ENCODE measurements around the gene ANTKMT. TPM values are rescaled to one million over a fixed set of nuclear protein-coding genes. Genes with fewer than 3 reads are reported as not detected.
A peak's percentile ranks its signal among the peaks of the same experiment; 100 is the strongest.

Gene ANTKMT
- total RNA-seq, 1 donor from 2014 or later: 24.1 TPM

DNA sequence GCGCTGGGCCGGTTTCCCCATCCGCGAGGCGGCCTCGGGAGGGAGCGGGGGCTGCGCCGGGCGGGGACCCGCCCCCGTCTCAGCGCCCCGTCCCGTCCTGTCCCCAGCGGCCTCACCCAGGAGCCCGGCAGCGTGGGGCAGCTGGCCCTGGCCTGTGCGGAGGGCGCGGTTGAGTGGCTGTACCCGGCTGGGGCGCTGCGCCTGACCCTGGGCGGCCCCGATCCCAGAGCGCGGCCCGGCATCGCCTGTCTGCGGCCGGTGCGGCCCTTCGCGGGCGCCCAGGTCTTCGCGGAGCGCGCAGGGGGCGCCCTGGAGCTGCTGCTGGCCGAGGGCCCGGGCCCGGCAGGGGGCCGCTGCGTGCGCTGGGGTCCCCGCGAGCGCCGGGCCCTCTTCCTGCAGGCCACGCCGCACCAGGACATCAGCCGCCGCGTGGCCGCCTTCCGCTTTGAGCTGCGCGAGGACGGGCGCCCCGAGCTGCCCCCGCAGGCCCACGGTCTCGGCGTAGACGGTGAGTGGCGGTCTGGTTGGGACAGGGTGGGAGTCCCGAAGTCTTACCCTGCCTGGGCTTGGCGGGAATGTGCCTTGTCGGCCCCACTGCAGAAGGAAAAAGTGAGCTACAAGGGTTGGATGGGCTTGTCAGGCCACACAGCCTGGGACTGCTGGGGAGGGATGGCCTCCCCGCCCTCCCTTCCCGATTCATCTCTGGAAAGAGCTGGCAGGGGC is 5.3 kb upstream of the ANTKMT start:
- no peak for ATAC-seq

DNA sequence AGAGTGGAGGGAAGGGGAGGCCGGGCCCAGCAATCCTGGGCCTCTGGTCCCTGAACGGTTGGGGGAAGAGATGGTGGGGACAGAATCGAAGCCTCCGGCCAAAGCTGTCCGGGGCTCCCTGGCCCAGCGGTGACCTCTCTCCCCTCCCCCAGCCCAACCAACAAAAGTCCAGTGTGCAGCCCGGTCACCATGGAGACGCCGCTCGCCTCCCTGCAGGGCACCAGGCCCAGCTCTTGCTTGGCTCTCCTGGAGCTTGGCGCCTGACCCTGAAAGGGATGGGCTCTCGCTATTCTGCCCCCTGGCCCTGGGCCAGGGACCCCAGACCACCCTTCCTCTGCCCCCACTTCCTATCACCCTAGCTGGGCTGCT is 4.8 kb upstream of the ANTKMT start:
- no peak for ATAC-seq

DNA sequence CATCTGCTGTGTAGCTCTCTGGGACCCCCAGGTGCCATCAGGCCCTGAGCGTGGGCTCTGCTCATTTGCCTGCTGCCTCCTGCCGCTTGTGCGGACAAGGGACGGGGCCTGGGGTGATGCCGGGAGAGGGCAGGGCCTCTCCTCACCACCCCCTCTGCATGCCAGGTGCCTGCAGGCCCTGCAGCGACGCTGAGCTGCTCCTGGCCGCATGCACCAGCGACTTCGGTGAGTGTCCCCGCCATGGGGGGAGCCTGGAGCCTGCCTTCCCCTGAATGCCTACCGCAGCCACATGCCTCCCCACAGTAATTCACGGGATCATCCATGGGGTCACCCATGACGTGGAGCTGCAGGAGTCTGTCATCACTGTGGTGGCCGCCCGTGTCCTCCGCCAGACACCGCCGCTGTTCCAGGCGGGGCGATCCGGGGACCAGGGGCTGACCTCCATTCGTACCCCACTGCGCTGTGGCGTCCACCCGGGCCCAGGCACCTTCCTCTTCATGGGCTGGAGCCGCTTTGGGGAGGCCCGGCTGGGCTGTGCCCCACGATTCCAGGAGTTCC is 4.1 kb upstream of the ANTKMT start:
- ATAC-seq: no peak

GRCh38 chr16:717450-718245 is 3.3 kb upstream of the ANTKMT start:
- no peak for ATAC-seq

DNA sequence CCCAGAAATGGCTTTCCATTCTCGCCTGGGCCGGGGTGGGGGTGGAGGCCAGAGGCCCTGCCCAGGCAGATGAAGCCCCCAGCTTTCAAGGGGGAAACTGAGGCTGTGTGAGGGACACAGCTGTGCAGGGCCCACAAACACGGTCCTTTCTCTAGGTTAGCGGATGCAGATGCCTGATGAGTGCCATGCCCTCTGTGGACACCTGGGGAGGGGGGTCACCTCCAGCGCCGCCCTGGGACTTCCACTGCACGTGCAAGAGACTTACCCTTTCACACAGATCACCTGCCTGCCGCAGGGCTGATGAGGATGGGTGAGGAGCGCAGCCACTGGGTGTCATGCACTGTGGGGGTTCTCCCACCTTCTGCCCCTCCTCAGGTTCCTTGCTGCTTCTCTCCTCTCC is 2.6 kb upstream of the ANTKMT start:
- ATAC-seq: no peak

- ATAC-seq: no peak
These were observed 2.0 kb upstream of the ANTKMT start for GRCh38 chr16:718922-719321.

DNA sequence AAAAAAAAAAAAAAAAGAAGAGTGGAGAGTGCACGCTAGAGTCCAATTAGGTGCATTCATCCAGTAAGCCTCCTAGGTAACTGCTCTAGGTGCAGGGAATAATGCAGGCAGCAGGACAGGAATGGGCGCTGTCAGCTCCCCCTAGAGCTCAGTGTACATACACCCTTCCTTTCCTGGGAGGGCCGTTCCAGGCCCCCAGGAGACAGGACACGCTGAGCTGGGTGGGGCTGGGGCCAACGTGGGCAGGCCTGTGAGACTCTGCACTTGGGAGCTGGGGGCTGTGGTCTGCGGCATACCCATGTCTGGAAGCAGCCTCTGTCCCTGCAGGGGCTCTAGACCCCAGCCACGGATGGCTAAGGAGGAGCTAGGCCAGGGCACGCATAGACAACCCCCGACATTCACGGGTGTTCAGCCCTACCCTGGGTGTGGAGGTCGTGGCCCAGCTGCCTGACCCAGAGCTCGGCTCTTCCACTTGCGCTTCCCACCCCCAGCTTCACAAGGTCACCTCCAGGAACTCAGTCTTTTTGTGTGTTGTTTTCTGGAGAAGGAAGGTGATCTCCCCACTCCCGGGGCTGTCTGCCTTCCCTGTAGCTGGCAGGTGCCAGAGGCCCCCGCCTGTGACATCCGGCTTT is 1.0 kb upstream of the ANTKMT start:
- ATAC-seq: no peak

DNA sequence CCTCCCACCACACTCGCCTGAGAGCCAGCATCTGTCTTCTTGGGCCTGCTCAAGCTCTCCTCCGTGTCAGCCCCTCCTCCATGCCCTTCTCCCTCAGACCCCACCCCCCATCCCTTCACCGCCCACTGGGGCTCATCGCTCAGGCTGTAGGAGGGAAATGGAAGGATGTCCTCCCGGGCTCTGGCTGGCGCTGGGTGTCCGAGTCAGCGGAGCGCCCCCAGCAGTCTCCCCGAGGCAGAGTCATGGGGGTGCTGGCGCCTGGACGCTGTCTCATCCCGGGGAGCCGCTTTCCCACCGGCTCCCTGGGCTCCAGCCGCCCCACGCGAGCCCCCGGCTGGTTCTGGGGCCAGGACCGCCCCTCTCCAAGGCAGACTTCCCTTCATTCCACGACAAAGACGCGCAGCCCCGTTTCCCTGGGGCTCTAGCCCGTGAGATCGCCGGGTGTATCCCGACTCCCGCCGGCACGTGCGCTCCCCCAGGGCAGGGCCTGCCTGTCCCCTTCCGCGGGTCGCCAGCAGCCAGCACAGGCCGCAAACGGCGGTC is 428 bp upstream of the ANTKMT start:
- ATAC-seq: peak; percentile 1

DNA sequence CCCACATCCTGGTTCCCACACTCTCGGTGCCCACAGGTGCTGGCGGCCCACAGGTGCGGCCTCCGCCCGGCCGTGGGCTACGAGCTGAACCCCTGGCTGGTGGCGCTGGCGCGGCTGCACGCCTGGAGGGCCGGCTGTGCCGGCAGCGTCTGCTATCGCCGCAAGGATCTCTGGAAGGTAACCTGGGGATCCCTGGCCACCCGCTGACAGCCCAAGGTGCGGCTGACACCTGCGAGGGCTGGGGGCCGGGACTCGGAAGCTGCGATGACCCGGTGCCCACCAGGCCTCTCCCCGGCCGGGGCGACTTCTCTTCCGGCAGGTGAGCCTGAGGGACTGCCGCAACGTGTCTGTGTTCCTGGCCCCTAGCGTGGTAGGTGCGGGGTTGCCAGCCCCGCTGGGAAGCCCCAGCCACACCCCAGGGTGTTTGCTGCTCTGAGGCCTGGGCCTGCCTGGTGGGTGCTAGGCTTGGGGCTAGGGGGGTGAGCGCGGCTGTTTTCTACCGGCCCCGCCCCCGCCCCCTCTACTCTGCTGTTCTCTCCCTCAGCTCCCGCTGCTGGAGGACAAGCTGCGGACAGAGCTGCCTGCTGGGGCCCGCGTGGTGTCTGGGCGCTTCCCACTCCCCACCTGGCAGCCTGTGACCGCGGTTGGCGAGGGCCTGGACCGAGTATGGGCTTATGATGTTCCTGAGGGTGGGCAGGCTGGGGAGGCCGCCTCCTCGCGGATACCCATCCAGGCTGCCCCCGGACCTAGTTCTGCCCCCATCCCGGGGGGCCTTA is 1.0 kb downstream of the ANTKMT start:
- no peak for ATAC-seq

DNA sequence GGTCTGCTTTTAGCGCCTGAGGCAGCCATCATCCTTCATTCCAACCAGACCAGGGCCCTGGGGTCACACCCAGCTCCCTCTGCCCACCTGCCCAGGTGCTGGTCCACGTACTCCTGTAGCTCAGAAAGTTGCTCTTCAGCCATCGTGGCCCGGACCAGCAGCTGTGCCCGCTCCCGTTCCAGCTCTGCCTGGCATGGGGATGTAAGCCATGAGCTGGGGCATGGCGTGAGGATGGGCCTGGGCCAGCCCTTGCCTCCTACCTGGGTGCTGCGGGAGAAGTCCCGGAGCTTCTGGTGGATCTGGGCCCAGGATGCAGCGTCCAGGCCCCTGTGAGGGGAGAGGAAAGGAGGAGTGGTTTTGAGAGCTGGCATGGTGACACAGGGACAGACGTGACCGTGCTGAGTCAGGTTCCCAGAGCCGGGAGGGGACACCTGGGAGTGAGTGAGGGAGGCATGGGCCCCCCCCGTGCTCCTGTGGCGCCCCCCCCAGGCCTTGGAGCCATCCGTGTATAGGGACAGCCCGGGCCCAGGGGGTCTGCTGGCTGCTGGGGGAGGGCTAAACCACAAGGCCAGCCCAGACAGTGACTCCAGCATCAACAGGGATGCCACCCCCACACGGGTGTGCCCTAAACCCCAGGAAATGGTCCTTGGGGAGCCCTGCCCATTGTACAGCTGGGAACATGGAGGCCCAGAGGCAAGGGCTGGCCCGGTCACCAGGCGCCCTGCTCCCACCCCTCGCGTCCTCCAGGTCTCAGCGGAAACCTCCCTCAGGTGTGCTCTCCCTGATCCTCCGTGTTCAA is 2.1 kb downstream of the ANTKMT start:
- no peak for ATAC-seq

- ATAC-seq: no peak
These were observed 2.7 kb downstream of the ANTKMT start for GRCh38 chr16:723695-724094.

GRCh38 chr16:724188-725040 is 3.5 kb downstream of the ANTKMT start:
- no peak for ATAC-seq

DNA sequence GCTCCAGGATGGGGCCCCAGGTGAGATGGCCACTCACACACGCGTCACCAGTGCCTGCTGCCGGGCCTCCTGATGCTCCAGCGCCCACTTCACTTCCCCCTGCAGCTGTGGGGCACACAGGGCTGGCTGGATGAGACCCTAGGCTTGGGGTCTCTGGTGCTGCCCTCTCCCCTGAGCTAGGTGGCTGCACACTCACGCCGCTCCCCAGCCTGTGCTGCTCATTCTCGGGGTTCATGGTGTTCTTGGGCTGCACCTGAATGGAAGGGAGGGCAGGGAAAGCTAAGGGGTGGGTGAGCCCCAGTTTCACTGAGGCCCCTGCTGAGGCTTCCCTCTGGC is 4.1 kb downstream of the ANTKMT start:
- no peak for ATAC-seq

GRCh38 chr16:725463-726187 is 4.7 kb downstream of the ANTKMT start:
- ATAC-seq: no peak

DNA sequence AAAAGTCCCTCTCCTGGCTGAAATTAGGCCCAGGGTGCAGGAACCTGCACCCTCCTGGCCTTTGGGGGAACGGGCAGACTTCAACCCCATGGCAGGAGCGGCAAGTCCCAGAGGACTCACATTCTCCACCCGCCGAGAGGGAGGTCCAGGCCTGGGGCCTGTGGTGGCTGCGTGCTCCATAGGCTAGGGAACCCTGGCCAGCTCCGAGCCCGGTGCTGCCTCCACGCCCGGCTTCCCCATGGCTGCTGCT is 5.2 kb downstream of the ANTKMT start:
- ATAC-seq: no peak

DNA sequence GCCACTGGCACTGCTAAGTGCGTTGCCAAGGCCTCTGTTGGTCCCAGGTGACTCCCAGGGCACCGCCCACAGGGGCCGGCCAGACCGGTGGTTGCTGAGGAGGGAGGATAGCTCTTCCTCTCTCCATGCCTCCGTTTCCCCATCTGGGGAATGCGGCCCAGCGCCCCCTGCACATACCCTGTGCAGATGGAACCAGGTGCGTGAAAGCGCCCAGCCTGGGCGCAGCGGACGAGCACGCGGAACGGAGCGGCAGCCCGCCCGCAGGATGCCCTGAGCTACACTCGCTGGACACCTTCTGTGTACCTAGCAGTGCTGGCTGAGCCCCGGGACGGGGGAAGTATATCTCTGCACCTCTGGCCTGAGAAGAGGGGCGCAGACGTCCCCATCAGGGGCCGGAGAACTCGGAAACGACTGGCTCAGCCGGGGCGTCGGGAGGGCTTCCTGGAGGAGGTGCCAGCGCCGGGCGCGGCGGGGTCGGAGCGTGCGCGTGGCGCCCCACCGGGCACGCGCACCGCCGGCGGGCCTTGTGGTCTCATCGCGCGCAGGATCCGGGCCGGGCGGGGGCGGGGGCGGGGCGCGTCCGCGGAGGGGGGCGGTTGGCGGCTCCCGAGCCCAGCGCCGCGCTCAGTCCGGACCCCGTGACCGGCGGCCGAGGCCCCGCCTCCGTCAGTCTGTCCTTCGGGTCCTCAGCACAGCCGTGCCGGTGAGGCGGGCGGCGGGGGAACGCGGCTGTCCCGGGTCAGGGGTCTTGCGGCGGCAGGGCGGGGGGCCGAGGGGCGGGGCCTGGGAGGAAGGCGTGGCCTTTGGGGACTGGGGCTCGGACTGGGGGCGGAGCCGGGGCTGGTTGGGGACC is 5.7 kb downstream of the ANTKMT start, which contains the start of the genes CCDC78 and HAGHL:
Gene CCDC78, minus strand, starts transcription at position 6 of the 853 bp plus-strand sequence. CDS start 76 bp downstream, outside the sequence.
Gene HAGHL, plus strand, starts transcription at position 669 of the 853 bp plus-strand sequence. CDS start 404 bp downstream, outside the sequence.
- ATAC-seq: peak; percentile 3

- ATAC-seq: peak; percentile 10
These were observed 6.5 kb downstream of the ANTKMT start for GRCh38 chr16:727291-727977.

All from esophagus mucosa (tissue), 1 donor.